ENCODE measurements around the gene MPZL2. TPM values are rescaled to one million over a fixed set of nuclear protein-coding genes. Genes with fewer than 3 reads are reported as not detected.

MPZL2 gene
- total RNA-seq = 1 to 10 TPM; 1.2 to 7.9 (median 3.4) TPM

- no peaks in the 10 kb centered on the region for H3K36me3 ChIP-seq
- intact Hi-C loops (cut with DNase I; ENCODE audit: low total_unique reads) = no loop called here
- DNase-seq = no peak
- H3K4me1 ChIP-seq = peaks cover 0 to 5% of the 10 kb centered on the region in 2 donors
- in situ Hi-C loops (cut with MboI; ENCODE audit: low sequenced_read_pairs in 4 of 4) = no loop called here
- H3K27ac ChIP-seq = peak within 1 kb of the TSS in 1 of 4 donors; percentile 43
- H3K9me3 ChIP-seq = no peaks in the 10 kb centered on the region
- H3K27me3 ChIP-seq = peaks cover 30 to 43% (median 39%) of the 10 kb centered on the region in 3 donors
- peak in 1 of 2 donors; percentile 46 for ATAC-seq
- H3K4me3 ChIP-seq = peak within 1 kb of the TSS; percentile 27 to 52 (median 35)
- TF ChIP-seq CTCF (IDR thresholded peaks at IDR 0.05 in 4 of 5, conservative IDR thresholded peaks at IDR 0.05 in 1 of 5) = no peak
- no peak for TF ChIP-seq POLR2A (IDR thresholded peaks at IDR 0.05)
Measured at GRCh38 chr11:118263695-118264568, at the start of gene MPZL2. Gene MPZL2, minus strand, starts transcription at chr11:118264297. Its CDS starts 144 bp downstream, at chr11:118264153.

- H3K9me3 ChIP-seq = no peaks in the 10 kb centered on the region
- H3K36me3 ChIP-seq = no peaks in the 10 kb centered on the region
- no peak for ATAC-seq
- no peaks in the 10 kb centered on the region for H3K4me1 ChIP-seq
- H3K27me3 ChIP-seq = peaks cover 10 to 36% (median 21%) of the 10 kb centered on the region in 3 donors
- no peak for TF ChIP-seq POLR2A (IDR thresholded peaks at IDR 0.05)
- no peak for TF ChIP-seq CTCF (IDR thresholded peaks at IDR 0.05 in 4 of 5, conservative IDR thresholded peaks at IDR 0.05 in 1 of 5)
- no peak for DNase-seq
- in situ Hi-C loops (cut with MboI; ENCODE audit: low sequenced_read_pairs in 4 of 4) (no loop called here), intact Hi-C loops (cut with DNase I; ENCODE audit: low total_unique reads) (no loop called here)
- H3K27ac ChIP-seq = no peak overlapping the region
- H3K4me3 ChIP-seq = no peak overlapping the region
Measured at GRCh38 chr11:118313242-118313641, 49.1 kb upstream of the MPZL2 start.

GRCh38 chr11:118312328-118312727 is 48.2 kb upstream of the MPZL2 start:
- DNase-seq (no peak), ATAC-seq (no peak)
- TF ChIP-seq POLR2A (IDR thresholded peaks at IDR 0.05) = no peak
- TF ChIP-seq CTCF (IDR thresholded peaks at IDR 0.05 in 4 of 5, conservative IDR thresholded peaks at IDR 0.05 in 1 of 5) = no peak
- in situ Hi-C loops (cut with MboI; ENCODE audit: low sequenced_read_pairs in 4 of 4) (no loop called here), intact Hi-C loops (cut with DNase I; ENCODE audit: low total_unique reads) (no loop called here)
- Histone ChIP-seq H3K4me1 (no peaks in the 10 kb centered on the region), H3K27me3 (peaks cover 10 to 36% (median 21%) of the 10 kb centered on the region in 3 donors), H3K36me3 (no peaks in the 10 kb centered on the region), H3K9me3 (no peaks in the 10 kb centered on the region), H3K27ac (no peak overlapping the region), H3K4me3 (no peak overlapping the region)

- Histone ChIP-seq H3K4me3 (no peak overlapping the region), H3K27ac (no peak overlapping the region), H3K36me3 (no peaks in the 10 kb centered on the region), H3K27me3 (peaks cover 10 to 32% (median 18%) of the 10 kb centered on the region in 3 donors), H3K9me3 (no peaks in the 10 kb centered on the region), H3K4me1 (no peaks in the 10 kb centered on the region)
- intact Hi-C loops (cut with DNase I; ENCODE audit: low total_unique reads) (no loop called here), in situ Hi-C loops (cut with MboI; ENCODE audit: low sequenced_read_pairs in 4 of 4) (no loop called here)
- ATAC-seq = no peak
- TF ChIP-seq CTCF (IDR thresholded peaks at IDR 0.05 in 4 of 5, conservative IDR thresholded peaks at IDR 0.05 in 1 of 5) = no peak
- no peak for TF ChIP-seq POLR2A (IDR thresholded peaks at IDR 0.05)
- no peak for DNase-seq
Measured at GRCh38 chr11:118311518-118311917, 47.4 kb upstream of the MPZL2 start.

All from gastrocnemius medialis (tissue), 4 donors.